ENCODE measurements around the gene RBPMS2. TPM values are rescaled to one million over a fixed set of nuclear protein-coding genes. Genes with fewer than 3 reads are reported as not detected.

RBPMS2 gene
- polyA plus RNA-seq, 1 donor from 2014 or later, result not detected

GRCh38 chr15:64774037-64774628 lies 1.3 kb downstream of the RBPMS2 start:
- H3F3A ChIP-seq (ENCODE audit: insufficient read depth, low read length, poor library complexity, severe bottlenecking), result no peaks in the 10 kb centered on the region
- no peaks in the 10 kb centered on the region for H3K9me3 ChIP-seq (ENCODE audit: low read length)
- H3K9ac ChIP-seq (ENCODE audit: low read length), result no peak overlapping the region
- H3K4me2 ChIP-seq (ENCODE audit: low read length), result no peak overlapping the region
- no peak for TF ChIP-seq RAD21 (conservative IDR thresholded peaks at IDR 0.05)
- H3K4me3 ChIP-seq (ENCODE audit: low read length), result no peak overlapping the region
- H2AFZ ChIP-seq (ENCODE audit: low read depth, low read length), result no peak overlapping the region
- H3K27ac ChIP-seq (ENCODE audit: low read length), result no peak overlapping the region
- no peaks in the 10 kb centered on the region for H4K20me1 ChIP-seq (ENCODE audit: insufficient read depth)
- no peaks in the 10 kb centered on the region for H3K9me2 ChIP-seq (ENCODE audit: insufficient read depth, low read length)
- H3K27me3 ChIP-seq (ENCODE audit: insufficient read depth, low read depth, low read length), result peaks cover 33% of the 10 kb centered on the region
- no peaks in the 10 kb centered on the region for H3K79me2 ChIP-seq (replicated peaks; ENCODE audit: insufficient read depth, low read length)
- no peaks in the 10 kb centered on the region for H3K36me3 ChIP-seq (ENCODE audit: insufficient read depth, low read length)

- no peak for TF ChIP-seq EP300 (conservative IDR thresholded peaks at IDR 0.05; ENCODE audit: poor library complexity, severe bottlenecking)
- no peak for TF ChIP-seq SMC3 (conservative IDR thresholded peaks at IDR 0.05; ENCODE audit: poor library complexity)
- H3K36me3 ChIP-seq (ENCODE audit: insufficient read depth, low read length), result no peaks in the 10 kb centered on the region
- no peak overlapping the region for H2AFZ ChIP-seq (ENCODE audit: low read depth, low read length)
- H3K9me3 ChIP-seq (ENCODE audit: low read length), result no peaks in the 10 kb centered on the region
- no peaks in the 10 kb centered on the region for H3F3A ChIP-seq (ENCODE audit: insufficient read depth, low read length, poor library complexity, severe bottlenecking)
- no peak overlapping the region for H3K9ac ChIP-seq (ENCODE audit: low read length)
- no peaks in the 10 kb centered on the region for H4K20me1 ChIP-seq (ENCODE audit: insufficient read depth)
- no peak overlapping the region for H3K4me3 ChIP-seq (ENCODE audit: low read length)
- H3K4me2 ChIP-seq (ENCODE audit: low read length), result no peak overlapping the region
- H3K79me2 ChIP-seq (replicated peaks; ENCODE audit: insufficient read depth, low read length), result no peaks in the 10 kb centered on the region
- H3K27me3 ChIP-seq (ENCODE audit: insufficient read depth, low read depth, low read length), result peaks cover 33% of the 10 kb centered on the region
- no peak overlapping the region for H3K27ac ChIP-seq (ENCODE audit: low read length)
- no peaks in the 10 kb centered on the region for H3K9me2 ChIP-seq (ENCODE audit: insufficient read depth, low read length)
Observed at GRCh38 chr15:64773606-64774005, 1.8 kb downstream of the RBPMS2 start.

- Histone ChIP-seq H3K4me3 (ENCODE audit: low read length) (no peak overlapping the region), H3K9me3 (ENCODE audit: low read length) (no peaks in the 10 kb centered on the region), H3K36me3 (ENCODE audit: insufficient read depth, low read length) (no peaks in the 10 kb centered on the region), H3K9ac (ENCODE audit: low read length) (no peak overlapping the region), H3K9me2 (ENCODE audit: insufficient read depth, low read length) (no peaks in the 10 kb centered on the region), H3K27me3 (ENCODE audit: insufficient read depth, low read depth, low read length) (peaks cover 33% of the 10 kb centered on the region), H3K4me2 (ENCODE audit: low read length) (no peak overlapping the region), H3F3A (ENCODE audit: insufficient read depth, low read length, poor library complexity, severe bottlenecking) (no peaks in the 10 kb centered on the region), H4K20me1 (ENCODE audit: insufficient read depth) (no peaks in the 10 kb centered on the region), H2AFZ (ENCODE audit: low read depth, low read length) (no peak overlapping the region), H3K27ac (ENCODE audit: low read length) (no peak overlapping the region), H3K79me2 (replicated peaks; ENCODE audit: insufficient read depth, low read length) (no peaks in the 10 kb centered on the region)
- TF ChIP-seq RAD21 (conservative IDR thresholded peaks at IDR 0.05) (no peak), POLR2AphosphoS5 (IDR thresholded peaks at IDR 0.05) (no peak), TAF1 (IDR thresholded peaks at IDR 0.05; ENCODE audit: low read depth) (no peak), EP300 (conservative IDR thresholded peaks at IDR 0.05; ENCODE audit: poor library complexity, severe bottlenecking) (no peak), CTCF (IDR thresholded peaks at IDR 0.05; ENCODE audit: poor library complexity, severe bottlenecking) (no peak), REST (IDR thresholded peaks at IDR 0.05; ENCODE audit: borderline replicate concordance) (no peak), EZH2 (IDR thresholded peaks at IDR 0.05; ENCODE audit: borderline replicate concordance, insufficient read depth, low read length, poor library complexity, severe bottlenecking) (no peak), MXI1 (conservative IDR thresholded peaks at IDR 0.05; ENCODE audit: poor library complexity, severe bottlenecking) (no peak), SMC3 (conservative IDR thresholded peaks at IDR 0.05; ENCODE audit: poor library complexity) (no peak)
Observed at GRCh38 chr15:64772964-64773363, 2.4 kb downstream of the RBPMS2 start.
